ENCODE measurements around the gene SPRED2.
A peak's percentile ranks its signal among the peaks of the same experiment; 100 is the strongest.

SPRED2 gene

GRCh38 chr2:65300761-65301711 lies 131.4 kb downstream of the SPRED2 start:
- Mint-ChIP-seq H3K27me3 (ENCODE audit: low read depth) (peaks cover 51% of the 10 kb centered on the region), H3K4me1 (ENCODE audit: low read depth) (peaks cover 39% of the 10 kb centered on the region), H3K4me3 (peak overlapping the region; percentile 78)

DNA sequence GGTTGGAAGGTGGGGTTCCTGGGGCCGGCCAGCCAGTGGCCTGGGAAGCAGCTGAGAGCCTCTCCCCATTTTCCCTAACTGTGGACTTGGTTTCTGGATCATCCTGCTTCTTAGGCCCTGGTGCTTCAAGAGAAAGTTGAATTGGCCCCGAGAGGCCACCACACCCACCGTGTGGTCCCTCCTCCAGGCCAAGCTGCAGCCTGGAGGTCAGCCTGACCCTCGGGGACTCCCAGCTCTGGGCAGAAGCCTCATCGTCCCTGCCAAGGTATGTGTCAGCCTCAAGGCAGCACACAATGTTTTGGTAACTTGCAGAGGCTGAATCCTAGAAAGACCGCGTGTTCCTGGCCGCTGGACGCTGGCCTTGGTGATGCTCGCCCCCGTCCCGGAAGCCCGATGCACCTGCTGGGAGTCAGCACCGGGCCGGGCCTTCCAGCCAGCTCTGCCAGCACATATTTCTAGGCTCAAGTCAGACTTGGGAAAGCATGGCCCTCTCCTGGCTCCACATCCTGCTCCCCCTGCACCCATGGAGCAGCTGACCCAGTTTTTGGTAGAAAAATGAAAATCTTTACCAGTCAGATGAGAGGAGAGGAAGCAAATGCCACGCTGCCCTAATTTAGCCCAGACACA lies 132.2 kb downstream of the SPRED2 start:
- Mint-ChIP-seq H3K27ac (peak overlapping the region; percentile 91), H3K9me3 (no peaks in the 10 kb centered on the region), H3K36me3 (ENCODE audit: low read depth) (no peaks in the 10 kb centered on the region), H3K4me1 (ENCODE audit: low read depth) (peaks cover 39% of the 10 kb centered on the region), H3K27me3 (ENCODE audit: low read depth) (peaks cover 54% of the 10 kb centered on the region), H3K4me3 (peak overlapping the region; percentile 47)

More at GRCh38 chr2:65300761-65301711, 131.4 kb downstream of the SPRED2 start:
- H3K27ac Mint-ChIP-seq = peak overlapping the region; percentile 91
- H3K36me3 Mint-ChIP-seq (ENCODE audit: low read depth) = no peaks in the 10 kb centered on the region
- no peaks in the 10 kb centered on the region for H3K9me3 Mint-ChIP-seq

- Mint-ChIP-seq H3K27me3 (ENCODE audit: low read depth) (peaks cover 63% of the 10 kb centered on the region), H3K4me3 (peak overlapping the region; percentile 19)
Measured at GRCh38 chr2:65299246-65299645, 133.2 kb downstream of the SPRED2 start.

DNA sequence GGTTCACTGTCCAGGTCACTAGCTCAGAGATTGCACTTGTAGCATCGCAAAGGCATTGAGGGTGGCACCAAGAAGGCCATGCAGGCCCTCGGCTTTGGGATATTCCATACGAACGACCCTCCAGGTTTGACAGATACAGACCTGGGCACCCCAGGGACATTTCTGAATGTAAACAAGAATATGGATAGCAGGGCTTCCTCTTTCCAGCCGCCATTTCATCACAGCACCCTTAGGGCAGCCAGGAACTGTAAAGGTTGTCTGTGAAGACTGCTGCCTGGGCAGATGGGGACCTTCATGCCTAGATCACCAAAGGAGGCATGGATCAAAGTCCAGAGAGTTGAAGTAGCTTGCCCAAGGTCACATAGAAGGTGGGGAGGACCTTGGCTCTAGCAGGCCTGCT lies 134.3 kb downstream of the SPRED2 start:
- H3K27ac Mint-ChIP-seq = no peak overlapping the region
- peaks cover 39% of the 10 kb centered on the region for H3K4me1 Mint-ChIP-seq (ENCODE audit: low read depth)

More at GRCh38 chr2:65299246-65299645, 133.2 kb downstream of the SPRED2 start:
- Mint-ChIP-seq H3K9me3 (no peaks in the 10 kb centered on the region), H3K36me3 (ENCODE audit: low read depth) (no peaks in the 10 kb centered on the region), H3K27ac (peak overlapping the region; percentile 47), H3K4me1 (ENCODE audit: low read depth) (peaks cover 39% of the 10 kb centered on the region)

GRCh38 chr2:65297544-65297943 lies 134.9 kb downstream of the SPRED2 start:
- Mint-ChIP-seq H3K9me3 (no peaks in the 10 kb centered on the region), H3K4me1 (ENCODE audit: low read depth) (peaks cover 36% of the 10 kb centered on the region), H3K27ac (no peak overlapping the region), H3K4me3 (no peak overlapping the region), H3K27me3 (ENCODE audit: low read depth) (peaks cover 58% of the 10 kb centered on the region), H3K36me3 (ENCODE audit: low read depth) (no peaks in the 10 kb centered on the region)

More for the DNA sequence above, 134.3 kb downstream of the SPRED2 start:
- H3K36me3 Mint-ChIP-seq (ENCODE audit: low read depth) = no peaks in the 10 kb centered on the region
- no peak overlapping the region for H3K4me3 Mint-ChIP-seq
- H3K27me3 Mint-ChIP-seq (ENCODE audit: low read depth) = peaks cover 59% of the 10 kb centered on the region
- no peaks in the 10 kb centered on the region for H3K9me3 Mint-ChIP-seq

DNA sequence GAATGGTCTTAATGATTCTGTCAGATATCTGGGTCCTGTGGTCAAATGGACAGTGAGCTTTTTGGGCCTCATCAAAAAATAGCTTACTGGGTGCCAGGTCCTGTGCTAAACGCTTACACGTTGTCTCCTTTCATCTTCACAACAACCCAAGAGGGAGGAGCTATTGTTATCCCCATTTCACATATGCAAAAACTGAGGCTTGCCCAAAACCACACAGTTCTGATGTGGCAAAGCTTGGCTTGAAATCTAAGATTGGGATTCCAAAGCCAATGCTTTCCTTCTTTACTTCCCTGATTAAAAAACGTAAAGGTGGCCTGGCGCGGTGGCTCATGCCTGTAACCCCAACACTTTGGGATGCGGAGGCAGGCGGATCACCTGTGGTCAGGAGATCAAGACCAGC lies 135.4 kb downstream of the SPRED2 start:
- H3K27me3 Mint-ChIP-seq (ENCODE audit: low read depth) = peaks cover 53% of the 10 kb centered on the region
- H3K9me3 Mint-ChIP-seq = no peaks in the 10 kb centered on the region
- no peak overlapping the region for H3K27ac Mint-ChIP-seq
- peaks cover 30% of the 10 kb centered on the region for H3K4me1 Mint-ChIP-seq (ENCODE audit: low read depth)
- no peak overlapping the region for H3K4me3 Mint-ChIP-seq
- no peaks in the 10 kb centered on the region for H3K36me3 Mint-ChIP-seq (ENCODE audit: low read depth)

DNA sequence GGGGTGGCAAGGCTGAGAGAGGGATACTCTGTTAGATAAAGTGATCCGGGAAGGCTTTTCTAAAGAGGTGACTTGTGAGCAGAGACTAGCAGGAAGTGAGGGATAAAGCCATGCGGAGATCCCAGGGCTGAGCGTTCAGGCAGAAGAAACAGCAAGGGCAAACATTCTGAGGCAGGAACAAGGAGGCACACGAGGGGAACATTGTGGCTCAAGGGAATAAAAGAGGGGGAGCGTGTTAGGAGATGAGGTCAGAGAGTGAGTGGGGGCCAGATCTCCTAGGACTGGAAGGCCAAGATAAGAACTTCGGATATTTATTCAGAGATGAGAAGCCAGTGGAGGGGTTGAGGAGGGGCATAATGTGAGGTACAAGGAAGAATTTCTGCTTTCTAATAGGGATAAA lies 137.7 kb downstream of the SPRED2 start:
- no peak overlapping the region for H3K27ac Mint-ChIP-seq
- no peaks in the 10 kb centered on the region for H3K36me3 Mint-ChIP-seq (ENCODE audit: low read depth)
- peaks cover 11% of the 10 kb centered on the region for H3K4me1 Mint-ChIP-seq (ENCODE audit: low read depth)
- H3K9me3 Mint-ChIP-seq = no peaks in the 10 kb centered on the region
- H3K4me3 Mint-ChIP-seq = no peak overlapping the region
- peaks cover 44% of the 10 kb centered on the region for H3K27me3 Mint-ChIP-seq (ENCODE audit: low read depth)

- Mint-ChIP-seq H3K36me3 (ENCODE audit: low read depth) (no peaks in the 10 kb centered on the region), H3K9me3 (no peaks in the 10 kb centered on the region), H3K4me3 (no peak overlapping the region), H3K4me1 (ENCODE audit: low read depth) (peaks cover 6% of the 10 kb centered on the region), H3K27me3 (ENCODE audit: low read depth) (peaks cover 41% of the 10 kb centered on the region), H3K27ac (no peak overlapping the region)
Measured at GRCh38 chr2:65294136-65294535, 138.3 kb downstream of the SPRED2 start.

GRCh38 chr2:65293376-65293775 lies 139.0 kb downstream of the SPRED2 start:
- no peak overlapping the region for H3K27ac Mint-ChIP-seq
- H3K27me3 Mint-ChIP-seq (ENCODE audit: low read depth) = peaks cover 40% of the 10 kb centered on the region
- H3K4me1 Mint-ChIP-seq (ENCODE audit: low read depth) = peaks cover 5% of the 10 kb centered on the region
- H3K36me3 Mint-ChIP-seq (ENCODE audit: low read depth) = no peaks in the 10 kb centered on the region
- no peaks in the 10 kb centered on the region for H3K9me3 Mint-ChIP-seq
- no peak overlapping the region for H3K4me3 Mint-ChIP-seq

DNA sequence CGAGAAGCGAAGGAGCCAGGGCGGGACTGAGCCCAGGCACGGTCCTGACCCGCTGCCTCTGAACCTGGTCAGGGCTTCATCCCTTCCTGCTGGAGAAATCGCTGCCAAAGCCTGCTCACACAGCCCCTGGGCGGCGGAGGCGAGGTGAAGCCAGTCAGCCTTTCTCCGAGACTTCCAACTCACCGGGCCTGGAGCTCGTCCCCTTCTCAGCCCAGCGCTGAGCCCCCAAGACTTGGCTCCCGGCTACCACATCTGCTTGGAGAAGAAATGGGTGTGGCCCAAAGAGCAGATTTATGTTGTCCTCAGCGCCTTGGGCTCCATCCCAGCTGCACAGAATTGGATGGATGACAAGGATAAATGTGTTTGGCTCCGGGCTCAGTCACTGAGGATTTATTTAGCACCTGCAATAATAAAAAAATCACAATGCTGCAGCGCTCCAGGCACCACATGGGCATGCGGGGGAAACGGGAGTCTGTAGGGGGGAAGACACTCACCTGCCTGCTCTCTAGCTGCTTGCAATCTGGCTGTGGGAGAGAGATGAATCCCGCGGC lies 139.9 kb downstream of the SPRED2 start:
- no peaks in the 10 kb centered on the region for H3K9me3 Mint-ChIP-seq
- peaks cover 37% of the 10 kb centered on the region for H3K27me3 Mint-ChIP-seq (ENCODE audit: low read depth)
- H3K27ac Mint-ChIP-seq = no peak overlapping the region
- H3K4me1 Mint-ChIP-seq (ENCODE audit: low read depth) = peaks cover 5% of the 10 kb centered on the region
- H3K36me3 Mint-ChIP-seq (ENCODE audit: low read depth) = no peaks in the 10 kb centered on the region
- no peak overlapping the region for H3K4me3 Mint-ChIP-seq

GRCh38 chr2:65292106-65292400 lies 140.3 kb downstream of the SPRED2 start:
- no peaks in the 10 kb centered on the region for H3K36me3 Mint-ChIP-seq (ENCODE audit: low read depth)
- no peak overlapping the region for H3K27ac Mint-ChIP-seq
- peaks cover 39% of the 10 kb centered on the region for H3K27me3 Mint-ChIP-seq (ENCODE audit: low read depth)
- H3K4me3 Mint-ChIP-seq = no peak overlapping the region
- H3K4me1 Mint-ChIP-seq (ENCODE audit: low read depth) = peaks cover 4% of the 10 kb centered on the region
- H3K9me3 Mint-ChIP-seq = no peaks in the 10 kb centered on the region

DNA sequence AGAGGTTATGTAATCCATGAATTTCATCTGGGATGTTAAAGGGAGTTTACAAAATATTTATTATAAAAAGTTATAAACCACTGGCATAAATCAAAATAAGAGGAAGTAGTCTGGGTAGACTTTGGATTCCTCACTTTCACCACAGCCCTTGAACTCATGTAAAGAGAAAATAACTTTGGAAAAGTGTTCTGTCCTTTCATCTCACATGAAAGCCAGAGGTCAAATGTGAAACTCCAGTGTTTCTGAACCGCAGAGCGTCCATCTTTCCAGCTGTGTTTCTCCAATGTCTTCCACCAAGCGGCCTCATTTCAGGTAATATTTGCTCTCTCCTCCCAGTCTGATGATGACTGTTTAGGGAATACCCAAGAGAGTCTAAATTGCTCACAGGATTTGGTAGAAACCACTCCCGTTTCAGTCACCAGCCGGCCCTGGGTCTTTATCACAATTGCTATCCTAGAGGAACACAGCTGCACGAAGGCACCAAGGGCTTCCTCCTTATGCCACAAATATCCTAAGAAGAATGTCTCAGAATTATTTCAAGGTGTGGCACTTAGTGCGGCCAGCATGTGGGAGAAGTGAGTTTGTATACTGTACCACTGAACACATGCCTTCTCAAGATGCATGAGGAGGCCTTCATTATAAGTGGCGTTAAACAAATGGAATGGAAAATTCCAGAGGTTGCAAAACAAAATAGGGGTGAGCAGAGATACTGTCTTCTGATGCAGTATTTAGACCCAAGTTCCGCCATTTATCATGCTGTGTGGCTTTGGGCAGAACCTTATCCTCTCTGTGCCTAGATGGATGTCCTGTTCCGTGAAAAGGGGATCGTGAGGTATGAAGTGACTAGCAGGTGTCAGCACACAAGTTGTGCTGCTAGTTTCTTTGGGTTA lies 140.9 kb downstream of the SPRED2 start:
- no peaks in the 10 kb centered on the region for H3K36me3 Mint-ChIP-seq (ENCODE audit: low read depth)
- H3K27ac Mint-ChIP-seq = no peak overlapping the region
- no peaks in the 10 kb centered on the region for H3K9me3 Mint-ChIP-seq
- H3K27me3 Mint-ChIP-seq (ENCODE audit: low read depth) = peaks cover 38% of the 10 kb centered on the region
- no peak overlapping the region for H3K4me3 Mint-ChIP-seq
- H3K4me1 Mint-ChIP-seq (ENCODE audit: low read depth) = no peaks in the 10 kb centered on the region

DNA sequence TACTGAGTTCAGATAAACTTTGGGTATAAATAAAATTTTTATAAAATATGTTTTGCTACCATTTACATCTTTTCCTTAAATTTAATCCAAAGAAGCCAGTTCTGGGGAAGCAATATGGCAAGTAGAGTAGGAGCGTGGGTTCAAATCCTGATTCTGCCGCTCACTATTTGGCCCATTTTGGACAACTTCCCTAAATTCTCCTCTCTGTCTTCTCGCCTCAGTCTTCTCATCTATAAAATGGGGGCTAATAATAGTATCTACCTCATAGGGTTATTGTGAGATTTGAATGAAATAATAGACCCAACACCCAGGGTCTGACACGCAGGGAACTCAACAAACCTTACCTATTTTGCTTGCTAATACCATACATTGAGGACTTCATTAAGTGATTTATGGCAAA lies 145.0 kb downstream of the SPRED2 start:
- Mint-ChIP-seq H3K9me3 (no peaks in the 10 kb centered on the region), H3K36me3 (ENCODE audit: low read depth) (no peaks in the 10 kb centered on the region), H3K27ac (no peak overlapping the region), H3K4me3 (no peak overlapping the region), H3K27me3 (ENCODE audit: low read depth) (peaks cover 16% of the 10 kb centered on the region), H3K4me1 (ENCODE audit: low read depth) (no peaks in the 10 kb centered on the region)

DNA sequence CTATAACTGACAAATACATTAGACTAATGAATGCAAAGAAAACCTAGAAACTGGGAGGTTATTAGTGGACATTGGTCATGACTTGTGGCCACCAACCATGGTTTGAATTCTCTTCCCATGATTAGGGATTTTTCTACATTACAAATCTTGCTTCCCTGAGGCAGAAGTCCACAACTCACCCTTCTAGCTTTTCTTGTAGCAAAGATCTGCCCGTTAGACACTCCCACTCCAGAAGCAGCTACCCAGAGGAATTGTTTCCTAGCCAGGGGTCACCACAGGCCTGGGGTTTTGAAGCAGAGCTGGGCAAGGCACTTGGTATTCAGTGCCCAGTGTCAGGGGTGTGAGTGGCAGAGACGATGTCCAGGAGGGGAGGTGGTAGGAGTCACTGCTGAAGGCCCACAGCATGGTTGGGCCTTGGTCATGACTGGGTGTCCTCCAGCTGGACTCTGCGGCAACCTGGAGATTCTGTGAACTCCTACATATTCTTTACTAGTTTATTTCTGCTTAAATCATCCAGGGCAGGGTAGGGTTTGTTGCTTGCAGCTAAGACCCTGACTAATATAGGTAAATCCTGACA lies 149.8 kb downstream of the SPRED2 start:
- H3K9me3 Mint-ChIP-seq = no peaks in the 10 kb centered on the region
- H3K4me3 Mint-ChIP-seq = no peak overlapping the region
- H3K4me1 Mint-ChIP-seq (ENCODE audit: low read depth) = peaks cover 11% of the 10 kb centered on the region
- peaks cover 15% of the 10 kb centered on the region for H3K27me3 Mint-ChIP-seq (ENCODE audit: low read depth)
- no peak overlapping the region for H3K27ac Mint-ChIP-seq
- H3K36me3 Mint-ChIP-seq (ENCODE audit: low read depth) = peaks cover 1% of the 10 kb centered on the region

Data from T-helper 1 cell treated with Interleukin-12 subunit alpha and Interleukin-12 subunit beta and Interleukin-4 antibody, amounts not matched to agents 30 μg/mL and 1 μg/mL, for 36 hours (primary cell).